GM12891 (cell line): ENCODE measurements around the gene STX19.

Source experiments
- PAX5 ChIP-seq: IDR thresholded peaks from 2 replicates; pipeline ENCODE4 v1.6.1; 2011; ENCODE audit warnings: low read length, moderate library complexity, mild to moderate bottlenecking; ENCODE audit not compliant: insufficient read depth, severe bottlenecking
- POLR2A ChIP-seq: IDR thresholded peaks from 2 replicates; pipeline ENCODE4 v1.6.1; 2011; ENCODE audit warnings: low read depth, low read length, control low read depth
- POLR2AphosphoS5 ChIP-seq: IDR thresholded peaks from 2 replicates; pipeline ENCODE4 v1.6.1; 2011; ENCODE audit warnings: low read depth, low read length, control low read depth
- SPI1 ChIP-seq: IDR thresholded peaks from 2 replicates; pipeline ENCODE4 v1.6.1; 2011; ENCODE audit warnings: low read depth, low read length, control low read depth
- TAF1 ChIP-seq: IDR thresholded peaks from 2 replicates; pipeline ENCODE4 v1.6.1; 2011; ENCODE audit warnings: low read depth, low read length, control low read depth

DNA sequence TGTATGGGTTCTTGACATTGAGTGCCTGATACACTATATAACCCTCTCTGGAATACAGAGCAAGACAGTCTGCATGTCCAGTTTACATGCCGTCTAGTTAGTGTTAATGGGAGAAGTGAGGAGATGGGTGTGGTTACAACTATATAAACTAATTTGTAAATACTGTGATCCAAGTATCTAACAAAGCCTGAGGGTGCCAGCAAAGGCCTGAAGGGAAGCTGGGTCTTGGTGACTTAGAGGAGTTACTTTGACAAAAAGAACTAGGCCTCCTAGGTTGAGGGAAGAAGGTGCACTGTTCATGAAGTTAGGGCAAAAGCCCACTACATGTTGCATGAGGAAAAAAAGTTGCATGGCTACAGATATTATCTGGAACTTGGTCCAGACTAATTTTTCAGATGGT, 36.7 kb upstream of the STX19 start:
- TF ChIP-seq TAF1, result no peak
- TF ChIP-seq POLR2A, result no peak
- no peak for TF ChIP-seq POLR2AphosphoS5
- no peak for TF ChIP-seq SPI1
- TF ChIP-seq PAX5, result no peak
